GM23248 (cell line): ENCODE results near the gene INAFM2.

Experiments used
- EZH2 ChIP-seq: fragments of 200-600 bp; sonication (generic); IDR thresholded peaks from 2 replicates; pipeline ENCODE4 v1.6.1; 2018; ENCODE audit warnings: antibody characterized with exemption, mild to moderate bottlenecking; ENCODE audit not compliant: insufficient read depth, poor library complexity, severe bottlenecking
- EZH2phosphoT487 ChIP-seq: fragments of 200-600 bp; sonication (generic); IDR thresholded peaks from 2 replicates; pipeline ENCODE4 v1.6.1; 2018; ENCODE audit warnings: antibody characterized with exemption, moderate library complexity, mild to moderate bottlenecking, low read depth; ENCODE audit not compliant: insufficient read depth

GRCh38 chr15:40361640-40362039 lies 38.1 kb downstream of the INAFM2 start:
- TF ChIP-seq EZH2 = no peak
- TF ChIP-seq EZH2phosphoT487 = no peak
